DMS53 treated with DMSO at 0.1 percent for 48 hours (cell line): ENCODE results near the gene PCDHB10.
"Not testable (repeated sequence)": the region's sequence is repeated elsewhere in the genome, so short reads cannot be mapped to it uniquely, and the experiment has no call there.

Experiments used
- DNase-seq: peaks from one replicate; lab custom pipeline; 2025; ENCODE audit not compliant: unreplicated experiment; lab: John Stamatoyannopoulos, UW

PCDHB10 gene

GRCh38 chr5:141192110-141192725, at the start of gene PCDHB10:
TSS of gene PCDHB10 (plus strand) at chr5:141192353. CDS start at chr5:141192553, 200 bp downstream.
- peak; percentile 16 for DNase-seq

- DNase-seq: peak; percentile 19
These were observed 42.3 kb upstream of the PCDHB10 start, which contains the start of gene PCDHB6 for GRCh38 chr5:141149812-141150211. TSS of gene PCDHB6 (plus strand) at chr5:141150057. CDS start at chr5:141150258, 201 bp downstream.

GRCh38 chr5:141150224-141150992, 41.7 kb upstream of the PCDHB10 start:
- no peak for DNase-seq

GRCh38 chr5:141150993-141151325, 41.2 kb upstream of the PCDHB10 start:
- DNase-seq: no peak

GRCh38 chr5:141151632-141152031, 40.5 kb upstream of the PCDHB10 start:
- DNase-seq: not testable (repeated sequence)

- not testable (repeated sequence) for DNase-seq
These were observed 40.1 kb upstream of the PCDHB10 start for GRCh38 chr5:141152096-141152495.

GRCh38 chr5:141155540-141156374, 36.4 kb upstream of the PCDHB10 start:
- no peak for DNase-seq

GRCh38 chr5:141157356-141157755, 34.8 kb upstream of the PCDHB10 start:
- not testable (repeated sequence) for DNase-seq

GRCh38 chr5:141157901-141158300, 34.3 kb upstream of the PCDHB10 start:
- not testable (repeated sequence) for DNase-seq

GRCh38 chr5:141172381-141173204, 19.6 kb upstream of the PCDHB10 start, which contains the start of gene PCDHB7:
TSS of gene PCDHB7 (plus strand) at chr5:141172644. CDS start at chr5:141172836, 192 bp downstream.
- DNase-seq: peak; percentile 30

GRCh38 chr5:141174291-141175104, 17.7 kb upstream of the PCDHB10 start:
- DNase-seq: not testable (repeated sequence)

GRCh38 chr5:141175933-141176332, 16.2 kb upstream of the PCDHB10 start:
- no peak for DNase-seq

- not testable (repeated sequence) for DNase-seq
These were observed 14.5 kb upstream of the PCDHB10 start, which contains the start of gene PCDHB8 for GRCh38 chr5:141177577-141178191. TSS of gene PCDHB8 (plus strand) at chr5:141177790. CDS start at chr5:141178035, 245 bp downstream.

- not testable (repeated sequence) for DNase-seq
These were observed 12.8 kb upstream of the PCDHB10 start for GRCh38 chr5:141179371-141179770.

GRCh38 chr5:141179876-141180275, 12.3 kb upstream of the PCDHB10 start:
- not testable (repeated sequence) for DNase-seq

GRCh38 chr5:141180313-141180712, 11.8 kb upstream of the PCDHB10 start:
- DNase-seq: no peak

- peak; percentile 27 for DNase-seq
These were observed 9.9 kb upstream of the PCDHB10 start, which contains the start of gene PCDHB16 for GRCh38 chr5:141182248-141182647. TSS of gene PCDHB16 (plus strand) at chr5:141182387. CDS start at chr5:141182560, 173 bp downstream.

GRCh38 chr5:141184117-141184855, 7.9 kb upstream of the PCDHB10 start:
- not testable (repeated sequence) for DNase-seq
